ENCODE results near the gene URB1.
A peak's percentile ranks its signal among the peaks of the same experiment; 100 is the strongest.
"Not testable (repeated sequence)": the region's sequence is repeated elsewhere in the genome, so short reads cannot be mapped to it uniquely, and the experiment has no call there.

Gene URB1

DNA sequence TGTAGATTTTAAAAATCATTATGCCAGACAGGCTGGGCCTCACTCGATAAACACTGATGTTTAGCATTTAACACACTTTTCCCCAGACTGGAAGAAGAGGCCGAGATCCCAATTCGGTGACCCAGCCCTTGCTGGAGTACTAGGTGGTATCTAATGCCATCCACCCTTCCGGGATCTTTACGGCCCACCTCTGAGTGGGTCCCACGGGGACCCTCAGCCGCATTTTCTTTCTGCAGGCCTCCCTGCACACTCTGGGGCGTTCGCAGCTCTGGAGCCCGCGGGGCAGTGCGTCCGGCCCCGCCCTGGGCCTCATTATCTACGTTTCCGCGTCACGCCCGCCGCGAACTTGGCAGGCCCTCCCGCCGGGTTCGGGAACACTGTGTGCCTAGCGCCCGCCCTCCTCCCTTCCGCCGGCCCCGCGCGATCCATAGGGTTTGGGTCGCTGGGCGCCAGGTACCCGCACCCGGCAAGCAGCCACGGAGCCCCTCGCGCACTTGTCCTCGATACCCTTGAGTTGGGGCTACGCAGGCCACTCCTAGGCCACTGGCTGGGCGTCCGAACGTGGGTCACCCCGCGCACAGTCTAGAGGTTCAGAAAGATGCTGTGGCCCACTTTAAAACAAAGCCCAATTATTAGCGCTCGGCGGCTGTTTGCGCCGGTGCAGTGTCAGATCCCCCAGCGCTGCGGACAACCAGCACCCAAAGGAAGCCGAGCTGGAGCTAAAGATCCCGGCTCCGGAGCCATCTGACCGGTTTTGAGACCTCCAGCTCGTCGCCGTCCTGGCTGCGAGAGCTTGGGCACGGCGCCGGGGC lies 18.7 kb upstream of the URB1 start:
- peak; percentile 76 for DNase-seq

DNA sequence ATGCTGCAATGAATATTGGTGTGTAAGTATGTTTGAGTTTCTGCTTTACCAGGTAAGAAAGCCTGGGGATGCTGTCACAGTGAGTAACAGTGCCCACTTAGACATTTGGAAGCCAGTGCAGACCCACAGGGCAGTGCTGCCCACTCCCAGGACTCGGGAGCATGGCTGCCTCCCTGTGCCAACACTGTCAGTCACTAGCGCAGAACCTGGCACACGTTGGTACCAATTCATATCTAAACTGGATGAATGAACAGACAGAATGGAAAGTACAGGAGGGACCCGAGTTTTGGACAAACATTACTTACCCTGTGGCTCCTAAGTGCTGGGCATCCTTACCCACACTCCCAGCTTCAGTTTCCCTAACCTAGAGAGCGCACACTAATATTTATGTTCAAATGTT lies 18.1 kb upstream of the URB1 start:
- no peak for DNase-seq

DNA sequence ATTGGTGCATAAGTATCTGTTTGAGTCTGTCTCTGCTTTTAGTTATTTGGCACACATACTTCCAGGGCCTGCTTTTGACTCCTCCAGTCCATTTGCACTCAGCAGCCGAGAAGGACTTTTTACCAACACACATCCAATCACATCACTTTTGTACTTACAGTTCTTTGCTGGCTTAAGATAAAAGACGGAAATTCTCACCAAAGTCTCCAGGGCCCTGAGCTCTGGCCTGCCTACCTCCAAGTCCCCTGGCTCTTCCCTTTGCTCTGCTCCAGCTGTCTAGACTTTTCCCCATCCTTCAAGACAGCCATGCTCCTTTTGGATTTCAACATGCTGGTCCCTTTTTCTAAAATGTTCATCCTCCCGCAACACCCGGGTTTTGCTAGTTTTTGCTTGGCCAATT lies 17.5 kb upstream of the URB1 start:
- DNase-seq = no peak

DNA sequence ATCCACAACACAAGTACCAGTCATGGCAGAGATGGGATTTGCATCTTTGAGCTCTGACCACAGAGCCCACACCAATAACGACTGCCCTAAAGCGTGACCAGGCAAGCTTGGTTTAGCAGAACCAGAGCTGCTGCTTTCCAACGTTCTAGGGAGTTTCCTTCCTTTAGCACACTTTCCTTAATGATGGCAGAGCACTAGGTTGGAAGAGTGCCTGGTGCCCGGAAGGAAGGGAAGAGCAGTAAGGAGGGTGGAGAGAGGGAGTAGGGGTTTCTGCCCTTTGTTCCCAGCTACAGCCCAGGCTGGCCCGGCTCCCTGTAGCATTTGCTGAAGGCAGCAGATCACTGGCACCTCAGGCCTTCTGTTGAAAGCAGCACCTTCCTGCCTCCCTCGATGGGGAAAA lies 13.6 kb upstream of the URB1 start:
- no peak for DNase-seq

DNA sequence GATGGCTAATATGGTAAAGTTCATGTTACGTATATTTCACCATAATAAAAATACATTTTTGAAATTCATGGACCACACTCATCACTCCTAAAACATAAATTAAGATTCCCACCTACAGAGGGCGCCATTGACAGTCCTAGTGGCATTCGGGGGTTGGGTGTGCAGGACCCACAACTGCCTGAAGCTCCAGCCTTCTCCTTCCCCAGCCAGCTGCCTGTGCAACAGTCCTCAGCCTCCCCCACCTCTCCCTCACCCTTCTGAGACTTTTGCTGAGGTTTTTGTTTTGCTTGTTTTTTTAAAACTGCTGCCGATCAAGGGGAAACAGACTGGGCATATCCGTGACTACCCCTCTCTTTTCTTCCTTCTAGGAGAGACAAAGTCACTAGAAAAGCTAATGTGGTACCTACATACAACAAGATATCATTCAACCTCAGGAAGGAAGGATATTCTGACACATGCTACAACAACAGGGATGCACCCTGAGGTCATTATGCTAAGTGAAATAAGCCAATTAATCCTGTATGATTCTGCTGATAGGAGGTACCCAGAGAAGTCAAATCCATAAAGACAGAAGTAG lies 10.5 kb upstream of the URB1 start:
- DNase-seq = peak; percentile 75

DNA sequence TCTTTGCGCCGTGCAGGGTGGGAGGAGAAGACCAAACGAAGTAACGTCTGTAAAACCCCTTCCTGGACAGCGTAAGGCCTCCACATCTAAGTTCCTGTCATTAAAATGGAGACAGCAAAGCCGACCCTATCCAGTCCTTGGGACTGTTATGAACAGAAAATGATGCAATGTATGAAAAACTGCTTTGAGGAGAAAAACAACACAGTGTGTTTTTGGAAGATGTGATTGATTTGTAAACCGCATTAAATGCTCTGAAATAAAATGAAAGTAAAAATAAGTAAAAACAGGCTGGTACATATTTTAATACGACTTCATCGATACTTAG lies 827 bp upstream of the URB1 start:
- no peak for DNase-seq

DNA sequence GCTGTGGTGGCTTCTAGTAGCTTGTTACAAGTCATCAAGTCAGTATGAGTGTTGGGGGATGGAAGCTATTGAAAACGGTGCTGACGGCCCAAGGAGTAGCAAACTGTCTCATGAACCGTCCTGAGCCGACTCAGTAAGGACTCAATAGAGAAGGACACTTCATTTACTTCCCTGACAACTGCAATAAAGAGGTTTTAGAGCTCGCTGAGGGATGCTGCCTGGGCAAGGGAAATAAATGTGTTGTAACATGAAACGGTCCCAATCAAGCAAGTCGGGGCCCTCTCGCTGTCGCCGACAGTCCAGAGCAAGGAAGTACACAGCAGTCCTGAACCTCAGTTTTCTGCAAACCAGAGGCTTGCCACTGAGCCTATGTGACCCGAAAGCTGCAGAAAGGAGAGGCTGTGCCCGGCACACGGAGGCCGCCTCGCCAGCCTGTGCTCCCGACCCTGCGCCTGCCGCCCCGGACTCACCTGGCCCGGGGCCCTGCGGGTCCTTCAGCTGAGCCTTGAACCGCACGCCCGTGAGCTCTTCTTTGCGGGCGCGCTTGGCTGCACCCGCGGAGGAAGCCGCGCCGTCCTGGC lies 423 bp downstream of the URB1 start:
- no peak for DNase-seq

DNA sequence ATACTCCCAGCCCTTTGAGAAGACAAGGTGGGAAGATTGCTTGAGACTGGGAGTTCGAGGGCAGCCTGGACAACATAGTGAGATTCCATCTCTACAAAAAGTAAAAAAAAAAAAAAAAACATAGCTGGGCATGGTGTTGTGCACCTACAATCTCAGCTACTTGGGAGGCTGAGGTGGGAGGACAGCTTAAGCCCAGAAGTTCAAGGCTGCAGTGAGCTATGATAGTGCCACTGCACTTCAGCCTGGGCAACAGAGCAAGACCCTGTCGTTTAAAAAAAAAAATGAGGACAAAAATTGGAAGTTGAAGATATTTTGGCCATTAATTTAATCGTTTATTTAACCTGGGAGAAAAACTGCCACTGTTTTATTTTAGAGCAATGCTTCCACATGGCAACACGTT lies 1.1 kb downstream of the URB1 start:
- DNase-seq = no peak

DNA sequence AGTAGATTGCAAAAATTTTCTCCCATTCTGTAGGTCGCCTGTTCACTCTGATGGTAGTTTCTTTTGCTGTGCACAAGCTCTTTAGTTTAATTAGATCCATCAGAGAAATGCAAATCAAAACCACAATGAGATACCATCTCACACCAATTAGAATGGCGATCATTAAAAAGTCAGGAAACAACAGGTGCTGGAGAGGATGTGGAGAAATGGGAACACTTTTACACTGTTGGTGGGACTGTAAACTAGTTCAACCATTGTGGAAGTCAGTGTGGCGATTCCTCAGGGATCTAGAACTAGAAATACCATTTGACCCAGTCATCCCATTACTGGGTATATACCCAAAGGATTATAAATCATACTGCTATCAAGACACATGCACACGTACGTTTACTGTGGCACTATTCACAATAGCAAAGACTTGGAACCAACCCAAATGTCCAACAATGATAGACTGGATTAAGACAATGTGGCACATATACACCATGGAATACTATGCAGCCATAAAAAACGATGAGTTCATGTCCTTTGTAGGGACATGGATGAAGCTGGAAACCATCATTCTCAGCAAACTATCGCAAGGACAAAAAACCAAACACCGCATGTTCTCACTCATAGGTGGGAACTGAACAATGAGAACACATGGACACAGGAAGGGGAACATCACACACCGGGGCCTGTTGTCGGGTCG lies 2.1 kb downstream of the URB1 start:
- DNase-seq = not testable (repeated sequence)

DNA sequence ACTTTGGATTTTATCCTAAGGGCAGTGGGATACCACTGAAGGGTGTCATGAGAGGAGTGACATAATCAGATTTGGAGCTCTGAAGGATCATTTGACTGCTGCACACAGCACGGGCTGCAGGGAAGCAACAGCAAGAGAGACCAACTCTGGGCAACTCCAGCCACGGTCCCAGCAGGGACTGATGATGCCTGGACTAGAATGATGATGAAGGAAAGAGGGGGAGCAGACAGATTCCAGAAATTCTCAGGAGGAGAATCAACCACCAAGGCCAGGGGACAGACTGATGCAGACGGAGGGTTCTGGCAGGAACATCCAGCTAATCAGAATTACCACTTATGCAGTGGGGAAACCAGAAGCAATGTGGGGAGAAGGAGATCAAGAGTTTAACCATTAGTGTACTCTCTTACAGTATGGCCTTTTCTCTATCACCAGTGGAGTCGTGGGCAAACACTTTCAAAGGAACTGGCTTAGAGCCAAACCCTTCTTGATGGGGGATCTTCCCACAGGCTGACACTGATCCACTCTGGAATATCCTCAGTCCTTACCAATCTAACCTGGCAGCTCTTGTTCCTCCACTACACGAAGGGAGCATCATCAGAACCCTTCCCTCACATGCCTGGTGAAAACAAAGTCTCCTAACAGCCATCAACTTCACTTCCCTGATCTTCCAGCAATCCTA lies 3.3 kb downstream of the URB1 start:
- no peak for DNase-seq

DNA sequence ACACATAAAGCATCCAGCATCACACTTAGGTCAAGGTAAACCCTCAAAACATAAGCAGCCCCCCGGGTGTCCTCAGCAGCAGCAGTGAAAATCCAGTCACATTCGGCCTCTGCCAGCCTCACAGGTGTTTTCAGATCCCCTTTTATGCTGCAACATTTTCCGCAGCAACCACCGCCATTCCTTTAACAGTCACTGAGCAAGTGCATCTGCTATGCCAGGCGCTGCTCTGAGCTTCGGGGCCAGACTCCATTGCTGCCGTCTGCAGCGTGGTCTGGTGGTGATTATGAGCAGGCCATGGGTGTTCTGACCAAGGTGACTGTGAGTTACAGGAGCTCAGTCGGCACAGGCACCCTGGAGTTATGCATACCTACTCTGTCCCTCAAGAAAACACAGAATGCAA lies 4.5 kb downstream of the URB1 start:
- DNase-seq = no peak

DNA sequence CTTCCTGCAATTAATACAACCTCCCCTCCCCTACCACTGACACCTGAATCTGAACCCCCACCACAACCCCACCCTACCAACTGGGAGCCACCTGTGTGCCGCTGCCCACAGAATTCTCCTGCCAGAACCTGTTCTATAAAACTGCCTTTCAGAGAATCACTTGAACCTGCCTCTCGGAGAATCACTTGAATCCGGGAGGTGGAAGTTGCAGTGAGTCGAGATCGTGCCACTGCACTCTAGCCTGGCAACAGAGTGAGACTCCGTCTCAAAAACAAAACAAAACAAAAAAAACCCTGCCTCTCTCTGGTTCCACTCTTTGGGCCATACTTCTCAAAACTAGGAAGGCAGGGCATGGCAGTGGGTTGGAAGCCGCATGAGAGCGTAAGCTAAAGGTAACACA lies 5.7 kb downstream of the URB1 start:
- DNase-seq = no peak

DNA sequence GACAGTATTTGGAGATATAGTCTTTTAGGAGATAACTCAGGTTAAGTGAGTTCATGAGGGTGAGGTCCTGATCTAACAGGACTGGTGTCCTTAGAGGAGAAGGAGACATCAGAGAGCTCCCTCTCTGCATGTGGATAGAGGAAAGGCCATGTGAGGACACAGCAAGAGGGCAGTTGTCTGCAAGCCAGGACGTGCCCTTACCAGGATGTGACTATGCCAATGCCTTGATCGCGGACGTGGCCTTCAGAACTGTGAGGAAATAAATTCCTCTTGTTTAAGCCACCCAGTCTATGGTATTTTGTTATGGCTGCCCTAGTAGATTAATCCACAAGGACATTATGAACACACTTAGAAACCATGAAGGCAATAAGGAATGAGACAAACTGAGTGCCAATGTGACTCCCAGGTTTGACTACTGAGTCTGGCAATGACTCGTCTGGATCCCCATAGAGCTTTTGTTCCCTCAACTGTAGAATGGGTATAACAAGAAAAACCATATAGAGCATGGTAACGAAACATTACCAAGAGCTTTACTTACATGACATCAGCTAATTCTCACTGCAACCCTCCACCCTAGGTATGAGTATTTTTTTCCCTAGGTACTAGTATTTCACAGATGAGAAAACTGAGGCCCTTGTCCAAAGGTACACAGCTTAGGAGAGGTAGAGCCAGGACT lies 6.5 kb downstream of the URB1 start:
- no peak for DNase-seq

DNA sequence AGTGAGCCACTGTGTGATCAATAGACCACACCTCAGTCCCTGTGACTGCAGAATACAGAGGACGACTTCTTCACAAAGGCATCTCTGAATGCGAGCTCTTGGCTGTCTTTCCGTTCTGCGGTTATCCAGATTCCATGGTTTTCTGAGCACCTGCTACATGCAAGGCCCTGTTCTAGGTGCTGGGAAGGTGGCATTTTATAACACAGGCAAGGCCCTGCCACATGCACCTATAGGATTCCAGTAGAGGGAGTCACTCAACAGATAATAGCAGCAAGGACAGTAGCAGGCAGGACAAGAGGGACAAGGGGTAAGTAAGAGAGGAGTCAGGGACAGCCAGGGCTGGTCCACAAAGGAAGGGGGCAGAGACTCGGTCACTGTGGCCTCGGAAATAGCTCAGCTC lies 9.0 kb downstream of the URB1 start:
- no peak for DNase-seq

DNA sequence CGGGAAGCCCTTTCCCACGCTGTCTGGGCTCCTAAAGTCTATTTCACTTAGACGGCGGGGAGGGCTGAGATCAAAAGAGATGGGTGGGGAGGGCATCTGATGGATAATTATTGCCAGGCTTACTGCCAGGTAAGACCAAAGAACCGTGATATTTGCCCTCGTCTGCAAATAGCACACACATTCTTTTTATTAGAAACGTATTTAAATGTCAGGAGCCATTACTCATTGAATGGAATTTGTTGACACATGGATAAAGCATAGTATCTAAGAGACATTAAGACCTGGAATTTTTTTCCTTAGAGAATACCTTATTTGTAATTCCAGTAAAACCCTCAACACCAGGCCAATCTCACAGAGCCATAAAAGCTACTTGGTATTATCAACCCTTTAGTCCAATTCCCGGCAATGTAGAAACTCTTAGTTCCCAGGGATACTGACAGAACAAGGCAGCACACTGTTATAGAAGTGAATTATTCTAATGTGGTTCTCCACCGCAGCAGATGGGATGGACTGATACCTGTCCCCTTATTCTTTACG lies 10.6 kb downstream of the URB1 start:
- DNase-seq = no peak

DNA sequence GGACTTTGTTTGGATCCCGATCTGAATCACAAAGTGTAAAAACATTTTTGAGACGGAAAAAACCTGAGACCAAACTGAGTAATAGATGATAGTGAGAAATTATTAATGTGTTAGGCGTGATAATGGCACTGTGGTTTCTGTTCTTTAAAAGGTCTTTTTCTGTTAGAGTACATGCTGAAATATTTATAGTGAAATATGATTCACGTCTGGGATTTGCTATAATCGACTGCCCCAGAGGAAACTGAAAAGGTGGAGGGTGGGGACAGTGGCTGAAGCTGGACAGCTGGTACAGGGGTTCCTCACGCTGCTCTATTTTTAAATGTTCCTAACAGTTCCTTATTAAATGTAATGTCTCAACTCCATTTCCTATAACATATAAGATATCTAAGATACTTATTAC lies 11.2 kb downstream of the URB1 start:
- DNase-seq = no peak

DNA sequence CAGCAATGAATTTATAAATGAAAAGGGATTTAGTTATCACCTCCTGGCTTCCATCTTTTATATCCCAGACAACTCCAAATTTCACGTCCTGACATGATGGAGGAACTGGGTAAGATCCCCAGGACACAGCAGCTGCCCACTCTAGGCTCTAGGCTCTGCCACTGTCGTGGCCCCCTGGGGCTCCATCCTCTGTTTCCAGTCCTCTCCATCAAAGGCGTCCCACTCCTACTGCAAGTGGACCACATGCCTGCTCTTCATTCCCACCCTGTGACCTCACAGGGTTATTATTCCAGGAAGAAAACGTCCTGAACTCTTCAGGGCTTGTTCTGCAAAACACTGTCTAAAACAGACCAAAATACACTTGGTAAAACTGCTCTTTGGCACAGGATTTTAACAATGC lies 11.9 kb downstream of the URB1 start:
- DNase-seq = no peak

DNA sequence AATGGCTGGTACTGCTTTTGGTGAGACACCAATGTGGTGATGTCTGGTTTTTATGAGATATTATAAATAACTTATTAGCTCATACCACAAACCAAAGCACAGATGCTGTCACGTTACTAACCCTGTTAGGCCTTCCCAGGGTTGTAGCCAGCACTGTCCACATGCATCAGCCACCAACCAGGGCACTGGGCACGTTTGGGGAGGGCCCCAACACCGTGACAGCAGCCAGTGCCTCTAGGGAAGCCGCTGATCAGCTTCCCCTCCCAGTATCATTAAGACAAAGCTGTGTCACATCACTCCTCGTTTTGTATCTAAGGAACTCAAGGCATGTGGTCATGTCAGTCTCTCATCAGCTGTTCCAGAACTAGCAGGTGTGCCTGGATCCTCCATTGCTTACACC lies 13.9 kb downstream of the URB1 start:
- no peak for DNase-seq

DNA sequence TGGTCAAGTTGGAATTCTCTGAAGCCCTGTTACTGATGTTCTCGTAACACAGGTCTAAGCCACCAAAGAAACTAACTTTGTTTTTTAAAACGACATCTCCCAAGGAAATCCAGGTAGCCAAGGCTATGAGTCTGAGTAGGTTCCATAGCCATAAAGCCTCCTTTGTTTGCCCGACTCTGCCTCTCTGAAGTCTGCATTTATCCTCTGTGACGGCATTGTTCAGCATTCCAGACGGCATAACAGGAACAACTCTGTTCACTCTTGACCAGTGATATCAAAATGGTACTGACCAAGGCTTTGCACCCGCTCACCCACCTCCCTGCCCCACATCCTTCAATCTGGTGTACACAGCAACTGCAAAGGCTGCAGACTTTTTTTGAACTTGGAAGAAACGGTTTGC lies 14.8 kb downstream of the URB1 start:
- DNase-seq = no peak

DNA sequence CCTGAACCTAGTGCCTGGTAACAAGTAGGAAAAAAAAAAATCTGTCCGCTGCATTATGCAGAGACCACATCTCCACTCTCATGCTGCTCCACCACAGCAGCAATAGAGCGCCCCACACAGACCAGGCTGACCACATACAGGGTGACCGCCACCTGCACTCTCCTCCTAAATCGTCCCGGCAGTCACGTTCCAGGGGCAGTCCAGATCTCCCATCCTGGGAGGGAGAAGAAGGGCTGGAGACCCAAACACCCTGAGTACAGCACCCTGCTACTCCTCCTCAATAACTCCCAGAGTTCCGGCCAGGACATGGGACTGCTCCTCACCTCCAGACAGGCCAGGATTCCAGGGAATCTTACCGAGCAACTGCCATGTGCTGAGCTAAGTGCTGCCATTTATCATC lies 15.3 kb downstream of the URB1 start:
- no peak for DNase-seq

DNA sequence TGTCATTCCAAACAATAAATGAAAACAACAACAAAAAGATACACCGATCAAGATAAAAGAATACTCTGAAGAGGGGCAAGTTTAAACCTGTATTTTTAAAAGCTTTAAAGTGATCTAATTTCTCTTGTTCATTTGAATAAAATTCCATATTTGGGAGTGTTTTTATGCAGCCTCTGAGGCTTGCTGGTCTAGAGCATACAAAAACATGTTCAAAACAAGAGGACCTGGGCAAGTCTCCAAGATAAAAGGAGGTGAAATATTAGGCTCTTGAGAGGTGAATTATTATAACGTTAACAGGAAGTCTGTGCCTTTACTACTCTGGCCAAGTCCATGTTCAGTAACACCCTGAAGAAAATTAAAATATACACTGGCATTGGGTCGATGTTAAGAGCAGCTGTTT lies 20.1 kb downstream of the URB1 start:
- no peak for DNase-seq

DNA sequence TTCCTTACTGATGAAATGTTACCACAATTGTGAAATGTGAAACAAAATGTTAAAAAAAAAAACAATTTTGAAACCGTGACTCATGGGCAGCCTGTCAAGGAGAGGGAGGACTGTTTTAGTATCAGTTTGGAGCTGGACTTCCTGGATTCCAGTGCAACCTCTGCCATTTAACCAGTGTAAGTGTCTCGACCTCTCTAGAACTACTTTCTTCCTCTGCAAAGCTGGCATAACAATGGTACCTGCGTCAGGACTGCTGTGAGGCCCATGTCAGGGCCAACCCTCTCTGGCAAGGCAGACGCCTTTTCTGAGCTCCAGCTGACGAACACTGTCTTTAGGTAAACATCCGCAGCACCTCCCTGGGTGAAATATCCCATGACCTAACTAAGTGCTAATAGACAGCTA lies 20.9 kb downstream of the URB1 start:
- DNase-seq = no peak
